ENCODE measurements around the gene KANSL2.

Gene KANSL2

DNA sequence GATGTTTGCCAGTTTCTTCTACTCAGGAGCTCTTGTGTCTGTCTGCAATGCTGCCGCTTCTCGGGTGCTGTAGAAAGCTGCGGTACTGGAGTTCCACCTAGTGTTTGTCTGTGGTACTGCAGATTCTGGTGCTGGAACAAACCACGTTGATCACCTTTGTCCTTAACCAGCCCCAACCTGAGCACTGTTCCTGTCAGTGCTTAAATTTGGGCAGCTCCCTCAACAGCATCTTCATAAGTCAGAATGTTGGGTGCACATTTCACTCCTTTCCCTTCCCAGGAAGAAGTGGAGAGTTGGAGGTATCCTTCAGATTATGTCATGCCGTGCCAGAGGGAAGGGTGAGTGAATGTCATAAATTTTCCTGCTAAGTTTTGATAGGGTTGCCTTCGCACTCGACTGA is 63.5 kb downstream of the KANSL2 start:
- Histone ChIP-seq H3K9me3 (ENCODE audit: control insufficient read depth, low read length) (no peaks in the 10 kb centered on the region), H3K27me3 (ENCODE audit: control insufficient read depth, insufficient read depth, low read length, poor library complexity, severe bottlenecking) (no peaks in the 10 kb centered on the region), H3K4me1 (ENCODE audit: control insufficient read depth, insufficient read depth, low read length) (no peaks in the 10 kb centered on the region), H3K27ac (ENCODE audit: insufficient read depth, low read depth, low read length, poor library complexity, severe bottlenecking) (no peak overlapping the region), H3K36me3 (ENCODE audit: control insufficient read depth, insufficient read depth, low read length) (no peaks in the 10 kb centered on the region), H3K4me3 (ENCODE audit: insufficient read depth, low read depth, low read length) (no peak overlapping the region)
- WGBS, 2 experiments: 41% methylated on average over 7 of the region's 7 CpGs

DNA sequence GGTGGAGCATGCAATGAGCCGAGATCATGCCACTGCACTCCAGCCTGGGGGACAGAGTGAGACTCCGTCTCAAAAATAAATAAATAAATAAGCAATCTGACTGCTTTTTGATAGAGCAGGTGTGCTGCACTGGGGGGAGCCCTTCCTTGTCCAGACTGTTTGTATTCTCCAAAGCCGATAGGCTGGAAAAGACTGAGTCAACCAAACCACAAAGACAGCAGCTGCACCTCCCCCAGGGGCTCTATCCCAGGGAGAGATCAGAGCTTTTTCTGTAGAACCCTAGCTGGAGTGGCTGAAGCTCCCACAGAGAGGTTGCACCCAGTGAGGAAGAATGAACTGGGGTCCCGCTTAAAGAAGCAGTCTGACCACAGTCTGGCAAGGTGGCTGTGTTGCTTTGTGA is 66.4 kb downstream of the KANSL2 start:
- Histone ChIP-seq H3K27ac (ENCODE audit: insufficient read depth, low read depth, low read length, poor library complexity, severe bottlenecking) (no peak overlapping the region), H3K9me3 (ENCODE audit: control insufficient read depth, low read length) (no peaks in the 10 kb centered on the region), H3K36me3 (ENCODE audit: control insufficient read depth, insufficient read depth, low read length) (no peaks in the 10 kb centered on the region), H3K4me1 (ENCODE audit: control insufficient read depth, insufficient read depth, low read length) (no peaks in the 10 kb centered on the region), H3K27me3 (ENCODE audit: control insufficient read depth, insufficient read depth, low read length, poor library complexity, severe bottlenecking) (no peaks in the 10 kb centered on the region), H3K4me3 (ENCODE audit: insufficient read depth, low read depth, low read length) (no peak overlapping the region)
- WGBS, 2 experiments: 89 to 95% methylated on average over 4 of the region's 4 CpGs

DNA sequence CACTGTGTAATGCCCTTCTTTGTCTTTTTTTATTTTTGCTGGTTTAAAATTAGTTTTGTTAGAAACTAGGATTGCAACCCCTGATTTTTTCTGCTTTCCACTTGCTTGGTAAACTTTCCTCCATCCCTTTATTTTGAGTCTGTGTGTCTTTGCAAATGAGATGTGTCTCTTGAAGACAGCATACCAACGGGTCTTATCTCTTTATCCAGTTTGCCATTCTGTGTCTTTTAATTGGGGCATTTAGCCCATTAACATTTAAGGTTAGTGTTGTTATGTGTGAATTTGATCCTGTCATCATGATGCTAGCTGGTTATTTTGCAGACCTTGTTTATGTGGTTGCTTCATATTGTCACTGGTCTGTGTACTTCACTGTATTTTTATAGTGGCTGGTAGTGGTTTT is 68.7 kb downstream of the KANSL2 start:
- Histone ChIP-seq H3K4me3 (ENCODE audit: insufficient read depth, low read depth, low read length) (no peak overlapping the region), H3K27ac (ENCODE audit: insufficient read depth, low read depth, low read length, poor library complexity, severe bottlenecking) (no peak overlapping the region), H3K36me3 (ENCODE audit: control insufficient read depth, insufficient read depth, low read length) (no peaks in the 10 kb centered on the region), H3K9me3 (ENCODE audit: control insufficient read depth, low read length) (no peaks in the 10 kb centered on the region), H3K27me3 (ENCODE audit: control insufficient read depth, insufficient read depth, low read length, poor library complexity, severe bottlenecking) (no peaks in the 10 kb centered on the region), H3K4me1 (ENCODE audit: control insufficient read depth, insufficient read depth, low read length) (no peaks in the 10 kb centered on the region)
- WGBS, 2 experiments: 95 to 100% methylated on average over 1 of the region's 1 CpG
